K562 (cell line): Measurements from ENCODE around the gene RPS8. TPM values are rescaled to one million over a fixed set of nuclear protein-coding genes. Genes with fewer than 3 reads are reported as not detected.

Experiments used
- ASH1L ChIP-seq: fragments of 450-650 bp; IDR thresholded peaks from 2 replicates; pipeline ENCODE4 v1.6.1; 2018; ENCODE audit warnings: borderline replicate concordance, mild to moderate bottlenecking, low read depth; ENCODE audit not compliant: partially characterized antibody
- CBFA2T2 ChIP-seq: fragments of 450-650 bp; conservative IDR thresholded peaks from 2 replicates; pipeline ENCODE4 v1.6.1; 2017; ENCODE audit warnings: mild to moderate bottlenecking
- GATA2 ChIP-seq: sonication (generic); formaldehyde crosslinking; IDR thresholded peaks from 2 replicates; pipeline ENCODE4 v1.4.0; 2020; ENCODE audit warnings: mild to moderate bottlenecking, missing genetic modification reagents
- GMEB1 ChIP-seq: fragments of 250-450 bp; sonication (Bioruptor Pico); IDR thresholded peaks from 2 replicates; pipeline ENCODE4 v1.4.0; 2020; ENCODE audit warnings: mild to moderate bottlenecking
- HEY1 ChIP-seq: fragments of 250-450 bp; sonication (Bioruptor Pico); IDR thresholded peaks from 2 replicates; pipeline ENCODE4 v1.5.0; 2020; ENCODE audit warnings: mild to moderate bottlenecking, moderate library complexity, borderline replicate concordance
- ILK ChIP-seq: fragments of 450-650 bp; IDR thresholded peaks from 2 replicates; pipeline ENCODE4 v1.6.1; 2016; ENCODE audit warnings: missing genetic modification characterization, low read depth, mild to moderate bottlenecking, missing compliant biosample characterization, moderate library complexity, borderline replicate concordance
- LARP7 ChIP-seq: fragments of 450-650 bp; IDR thresholded peaks from 2 replicates; pipeline ENCODE4 v1.6.1; 2016
- MYNN ChIP-seq, 2 experiments: sonication (generic); formaldehyde crosslinking in 1 of 2; IDR thresholded peaks; 2 replicates each; pipeline versions ENCODE4 v1.5.0 to v1.6.1; 2016 to 2020; ENCODE audit warnings: antibody characterized with exemption in 1 of 2, missing genetic modification reagents in 1 of 2
- NELFE ChIP-seq: IDR thresholded peaks from 2 replicates; pipeline ENCODE4 v1.6.1; 2011; ENCODE audit warnings: mild to moderate bottlenecking; ENCODE audit not compliant: insufficient read depth, insufficient read length
- NFATC3 ChIP-seq: fragments of 450-650 bp; IDR thresholded peaks from 2 replicates; pipeline ENCODE4 v1.6.1; 2017; ENCODE audit warnings: mild to moderate bottlenecking
- NR2C1 ChIP-seq, 2 experiments: fragments of 450-650 bp; IDR thresholded peaks; 2 replicates each; pipeline ENCODE4 v1.6.1; 2017; ENCODE audit warnings: mild to moderate bottlenecking in 2 of 2, antibody characterized with exemption in 1 of 2, inconsistent platforms in 1 of 2, missing compliant biosample characterization in 1 of 2, missing genetic modification characterization in 1 of 2
- RBFOX2 ChIP-seq: fragments of 200-400 bp; formaldehyde crosslinking; IDR thresholded peaks from 2 replicates; pipeline ENCODE4 v1.6.1; 2017; ENCODE audit warnings: low read depth, mild to moderate bottlenecking, low read length, moderate library complexity
- RUNX1 ChIP-seq: sonication (generic); IDR thresholded peaks from 2 replicates; pipeline ENCODE4 v1.6.1; 2016; ENCODE audit warnings: antibody characterized with exemption, low read depth
- SAFB2 ChIP-seq: fragments of 200-400 bp; formaldehyde crosslinking; IDR thresholded peaks from 2 replicates; pipeline ENCODE4 v1.6.1; 2018; ENCODE audit warnings: borderline replicate concordance, low read length, low read depth, moderate library complexity; ENCODE audit not compliant: severe bottlenecking
- SIRT6 ChIP-seq: IDR thresholded peaks from one replicate; pipeline ENCODE4 v1.6.1; 2012; ENCODE audit warnings: low read depth, mild to moderate bottlenecking, control low read depth, inconsistent platforms, low read length, moderate library complexity
- SPI1 ChIP-seq: IDR thresholded peaks from 2 replicates; pipeline ENCODE4 v1.6.1; 2011; ENCODE audit warnings: low read depth, low read length, control low read depth, borderline replicate concordance
- SREBF1 ChIP-seq: fragments of 150-350 bp; IDR thresholded peaks from 2 replicates; pipeline ENCODE4 v1.6.1; 2014; ENCODE audit warnings: antibody characterized with exemption, low read depth, low read length, borderline replicate concordance
- SRF ChIP-seq, 2 experiments: fragments of 250-450, 450-650 bp in 1 of 2; sonication (Bioruptor Pico) in 1 of 2; sonication (generic) in 1 of 2; formaldehyde crosslinking; IDR thresholded peaks; 2 replicates each; pipeline versions ENCODE4 v1.5.0 to v1.5.1; 2020 to 2022; ENCODE audit warnings: mild to moderate bottlenecking in 1 of 2, missing genetic modification reagents in 1 of 2
- SRSF3 ChIP-seq: fragments of 200-400 bp; formaldehyde crosslinking; IDR thresholded peaks from 2 replicates; pipeline ENCODE4 v1.6.1; 2016; ENCODE audit warnings: mild to moderate bottlenecking, low read length, moderate library complexity; ENCODE audit not compliant: insufficient read depth
- TRIM24 ChIP-seq, 2 experiments: fragments of 450-650 bp; IDR thresholded peaks; 2 replicates each; pipeline ENCODE4 v1.6.1; 2016
- ZBTB7A ChIP-seq: IDR thresholded peaks from 2 replicates; pipeline ENCODE4 v1.6.1; 2011; ENCODE audit warnings: low read depth, mild to moderate bottlenecking, low read length, moderate library complexity, borderline replicate concordance; ENCODE audit not compliant: control insufficient read depth
- ZC3H11A ChIP-seq: IDR thresholded peaks from 2 replicates; pipeline ENCODE4 v1.6.1; 2012; ENCODE audit warnings: low read depth, low read length, improper control_type of control experiment
- ZC3H8 ChIP-seq: fragments of 450-650 bp; IDR thresholded peaks from 2 replicates; pipeline ENCODE4 v1.6.1; 2017
- ZNF146 ChIP-seq: IDR thresholded peaks from one replicate; pipeline ENCODE4 v1.6.1; 2018; ENCODE audit warnings: missing compliant biosample characterization; ENCODE audit not compliant: unreplicated experiment
- ZNF445 ChIP-seq: fragments of 250-450 bp; sonication (Bioruptor Pico); IDR thresholded peaks from 2 replicates; pipeline ENCODE4 v1.4.0; 2020; ENCODE audit warnings: low read depth, mild to moderate bottlenecking, moderate library complexity
- ZNF77 ChIP-seq: fragments of 250-450 bp; sonication (Bioruptor Pico); IDR thresholded peaks from 2 replicates; pipeline ENCODE4 v1.5.0; 2020
- polyA plus RNA-seq, 8 experiments: library from polyadenylated mRNA; depleted of rRNA in 4 of 8; stranded (reverse) in 5 of 8; unstranded in 3 of 8; fragments of >200 nt; fragmentation: Nextera tagmentation in 2 of 8; fragmentation: Illumina TruSeq in 1 of 8; extraction: Ambion mirVana in 2 of 8; extraction: Trizol in 1 of 8; gene quantifications; 2 replicates each; pipeline versions ENCODE4 v1.2.1 to v1.2.3, GENCODE V29; 2011 to 2014; ENCODE audit warnings: inconsistent platforms in 1 of 8, missing spikeins in 1 of 8
- total RNA-seq, 7 experiments: library from RNA; depleted of rRNA in 6 of 7; stranded (reverse); fragments of >200 nt in 6 of 7; fragmentation: Illumina TruSeq in 2 of 7; extraction: Trizol in 2 of 7; gene quantifications; 2 replicates each; pipeline versions ENCODE4 v1.2.1 to v1.2.3, GENCODE V29; 2011 to 2021; ENCODE audit warnings: low replicate concordance in 1 of 7
- TF ChIP-seq, protein P1 (sequence below): fragments of 250-450 bp; sonication (Bioruptor Pico); IDR thresholded peaks from 2 replicates; pipeline ENCODE4 v1.8.0; 2022; ENCODE audit warnings: moderate library complexity, mild to moderate bottlenecking, inconsistent platforms

The RPS8 gene
- total and polyA plus RNA-seq, 9 of the 15 experiments (the other 6 are each of a cell fraction or from before 2014, with no cell fraction given), result 2,431 to 4,168 (median 3,109) TPM

DNA sequence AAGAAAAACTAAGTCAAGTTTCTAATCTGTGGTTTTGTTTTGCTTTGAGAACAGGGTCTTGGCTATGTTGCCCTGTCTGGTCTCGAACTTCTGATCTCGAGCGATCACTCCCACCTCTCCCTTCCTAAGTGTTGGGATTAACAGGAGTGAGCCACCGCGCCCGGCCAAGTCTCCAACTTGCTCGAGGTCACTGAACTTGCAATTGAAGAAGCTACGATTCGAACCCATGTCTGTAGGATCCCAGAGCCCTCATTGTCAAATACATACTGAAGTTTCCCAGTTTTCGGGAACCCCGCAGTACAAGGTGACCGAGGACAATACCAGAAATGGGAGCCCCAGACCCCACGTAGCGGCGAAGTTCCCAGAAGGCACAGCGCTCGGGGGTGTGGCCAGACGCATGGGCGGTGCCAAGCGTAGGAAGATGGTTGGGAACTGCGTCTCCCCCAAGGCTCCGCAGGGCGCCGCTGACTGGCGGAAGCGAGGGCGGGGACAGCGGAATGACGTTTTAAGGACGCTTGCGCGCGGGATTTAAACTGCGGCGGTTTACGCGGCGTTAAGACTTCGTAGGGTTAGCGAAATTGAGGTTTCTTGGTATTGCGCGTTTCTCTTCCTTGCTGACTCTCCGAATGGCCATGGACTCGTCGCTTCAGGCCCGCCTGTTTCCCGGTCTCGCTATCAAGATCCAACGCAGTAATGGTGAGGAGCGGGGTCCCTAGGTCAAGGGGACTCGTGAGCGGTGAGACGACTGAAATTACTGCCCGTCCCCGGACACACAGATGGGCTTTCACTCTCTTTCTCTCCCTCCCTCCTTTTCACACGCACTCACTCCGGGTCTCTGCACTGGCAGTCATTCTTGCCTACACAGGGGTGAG is 35.8 kb upstream of the RPS8 start, which contains the start of gene KIF2C (continued):
- TF ChIP-seq HEY1 (no peak), GATA2 (CRISPR knock-in tag) (no peak), SAFB2 (no peak), NELFE (no peak), SRF (CRISPR knock-in tag; IDR thresholded peaks at IDR 0.05) (peak in 1 of 2 experiments; percentile 83; a peak in 2 of 4 replicates), RUNX1 (no peak), ASH1L (no peak), NR2C1 (IDR thresholded peaks at IDR 0.05) (no peak), NR2C1 (tag; IDR thresholded peaks at IDR 0.05) (0 out of 2 replicates have a peak, but pooled peaks have one; percentile 9), RBFOX2 (peak; percentile 97), LARP7 (no peak), TRIM24 (IDR thresholded peaks at IDR 0.05) (no peak; a peak in 1 of 4 replicates), SIRT6 (no peak), ZNF445 (CRISPR knock-in tag) (no peak), NFATC3 (no peak), ZNF146 (peak; percentile 37), ILK (no peak), CBFA2T2 (no peak), ZBTB7A (peak; percentile 80), SREBF1 (no peak), ZC3H11A (no peak), SPI1 (peak; percentile 64; the same call in 1 of the 2 replicates), MYNN (IDR thresholded peaks at IDR 0.05) (no peak), MYNN (CRISPR knock-in tag; IDR thresholded peaks at IDR 0.05) (no peak), GMEB1 (CRISPR knock-in tag) (peak; percentile 98), ZNF77 (CRISPR knock-in tag) (no peak), SRSF3 (peak; percentile 96), ZC3H8 (no peak)
- TF ChIP-seq, protein P1, sequence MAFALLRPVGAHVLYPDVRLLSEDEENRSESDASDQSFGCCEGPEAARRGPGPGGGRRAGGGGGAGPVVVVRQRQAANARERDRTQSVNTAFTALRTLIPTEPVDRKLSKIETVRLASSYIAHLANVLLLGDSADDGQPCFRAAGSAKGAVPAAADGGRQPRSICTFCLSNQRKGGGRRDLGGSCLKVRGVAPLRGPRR (CRISPR knock-in tag), result no peak
